B cell (primary cell): ENCODE results near the gene BLID. TPM values are rescaled to one million over a fixed set of nuclear protein-coding genes. Genes with fewer than 3 reads are reported as not detected.

Experiments used
- ATAC-seq: fragments of 200-7000 bp; cut with Tn5 transposase; one replicate; pipeline ENCODE4 v1.10.0; 2021; ENCODE audit warnings: low read depth, mild to moderate bottlenecking, moderate number of reproducible peaks, moderate library complexity
- CTCF ChIA-PET: fragments of 350-600 bp; sonication (Branson Sonifier 250); formaldehyde crosslinking; loops from one replicate; lab custom pipeline; 2021; ENCODE audit warnings: antibody characterized with exemption, inconsistent platforms; lab: Charles Lee
- POLR2A ChIA-PET: fragments of 350-600 bp; sonication (Branson Sonifier 250); formaldehyde crosslinking; loops from one replicate; lab custom pipeline; 2021; ENCODE audit warnings: antibody characterized with exemption; lab: Charles Lee
- DNase-seq: peaks from one replicate; pipeline ENCODE4 v3.0.0; 2013
- H2AFZ ChIP-seq: 2 replicates; pipeline ENCODE4 v1.6.1; 2012; ENCODE audit warnings: mild to moderate bottlenecking, low read depth, low read length; ENCODE audit not compliant: insufficient read depth, poor library complexity, severe bottlenecking
- H3K27ac ChIP-seq, 2 donors: 1 replicate in 1 of 2; 2 replicates in 1 of 2; pipeline ENCODE4 v1.5.1; 2012 to 2013; ENCODE audit warnings: low read length in 2 of 2, mild to moderate bottlenecking in 2 of 2, moderate library complexity in 1 of 2
- H3K27me3 ChIP-seq, 4 experiments: fragments of 200-600 bp in 1 of 4; sonication (generic) in 1 of 4; replicated peaks in 1 of 4; 1 replicate in 2 of 4; 2 replicates in 2 of 4; pipeline versions ENCODE4 v1.6.1 to v1.7.0; 2013 to 2016; ENCODE audit warnings: low read length in 3 of 4, mild to moderate bottlenecking in 2 of 4, mixed read lengths in 1 of 4, moderate library complexity in 1 of 4; ENCODE audit not compliant: insufficient read depth in 4 of 4, control insufficient read depth in 3 of 4; ENCODE audit errors: control extremely low read depth in 1 of 4
- H3K36me3 ChIP-seq, 2 experiments: replicated peaks in 1 of 2; 1 replicate in 1 of 2; 2 replicates in 1 of 2; pipeline versions ENCODE4 v1.6.1 to v1.7.1; 2013; ENCODE audit warnings: low read length in 1 of 2; ENCODE audit not compliant: insufficient read depth in 2 of 2, control insufficient read depth in 1 of 2; ENCODE audit errors: control extremely low read depth in 1 of 2, extremely low read depth in 1 of 2
- H3K4me1 ChIP-seq, 2 donors: fragments of 200-600 bp in 1 of 2; sonication (generic) in 1 of 2; 1 replicate in 1 of 2; 2 replicates in 1 of 2; pipeline versions ENCODE4 v1.5.1 to v1.6.1; 2013 to 2017; ENCODE audit warnings: low read length in 2 of 2; ENCODE audit not compliant: control insufficient read depth in 2 of 2, insufficient read depth in 2 of 2
- H3K4me2 ChIP-seq: replicated peaks from 2 replicates; pipeline ENCODE3; 2012; ENCODE audit warnings: mild to moderate bottlenecking, low read depth, low read length; ENCODE audit not compliant: poor library complexity, severe bottlenecking
- H3K4me3 ChIP-seq, 5 experiments: fragments of 200-600 bp in 1 of 5; sonication (generic) in 1 of 5; 1 replicate in 3 of 5; 2 replicates in 2 of 5; pipeline versions ENCODE4 v1.5.1 to v1.7.0; 2011 to 2016; ENCODE audit warnings: low read length in 4 of 5, mild to moderate bottlenecking in 4 of 5, low read depth in 2 of 5, control low read depth in 1 of 5, moderate library complexity in 1 of 5; ENCODE audit not compliant: insufficient read depth in 1 of 5; ENCODE audit errors: control extremely low read depth in 1 of 5, extremely low read depth in 1 of 5
- H3K79me2 ChIP-seq: fragments of 200-600 bp; sonication (generic); one replicate; pipeline ENCODE4 v1.6.0; 2016; ENCODE audit warnings: low read length; ENCODE audit not compliant: control insufficient read depth, insufficient read depth
- H3K9ac ChIP-seq: fragments of 200-600 bp; sonication (generic); 2 replicates; pipeline ENCODE4 v1.6.1; 2017; ENCODE audit warnings: mild to moderate bottlenecking, low read length, moderate library complexity
- H3K9me3 ChIP-seq, 3 donors: one replicate each; pipeline versions ENCODE4 v1.6.1 to v1.7.1; 2013; ENCODE audit warnings: low read length in 2 of 3; ENCODE audit not compliant: control insufficient read depth in 2 of 3, insufficient read depth in 1 of 3; ENCODE audit errors: control extremely low read depth in 1 of 3
- H4K20me1 ChIP-seq: 2 replicates; pipeline ENCODE4 v1.6.0; 2012; ENCODE audit warnings: mild to moderate bottlenecking, low read length; ENCODE audit not compliant: insufficient read depth, control insufficient read depth, poor library complexity, severe bottlenecking
- H3K27ac Mint-ChIP-seq: one replicate; pipeline ENCODE4 v1.8.0; 2021; ENCODE audit warnings: mixed read lengths
- H3K27me3 Mint-ChIP-seq: one replicate; pipeline ENCODE4 v1.8.0; 2021; ENCODE audit warnings: mixed read lengths
- H3K4me1 Mint-ChIP-seq: one replicate; pipeline ENCODE4 v1.8.0; 2021; ENCODE audit warnings: mixed read lengths
- H3K4me3 Mint-ChIP-seq: one replicate; pipeline ENCODE4 v1.8.0; 2021; ENCODE audit warnings: mixed read lengths
- H3K9me3 Mint-ChIP-seq: one replicate; pipeline ENCODE4 v1.8.0; 2022; ENCODE audit warnings: mixed read lengths; ENCODE audit not compliant: insufficient read depth
- EZH2 ChIP-seq: IDR thresholded peaks from 2 replicates; pipeline ENCODE4 v1.6.1; 2012; ENCODE audit warnings: borderline replicate concordance, low read depth, mild to moderate bottlenecking, moderate library complexity, low read length; ENCODE audit not compliant: insufficient read depth, poor library complexity, severe bottlenecking
- WGBS: methylation state at CpG from one replicate; pipeline ENCODE4 v1.1.5; 2013; ENCODE audit warnings: missing lambda C conversion rate; ENCODE audit not compliant: insufficient coverage; 5-methylcytosine and 5-hydroxymethylcytosine counted together
- intact Hi-C: fragments of 100-400 bp; cut with micrococcal nuclease; formaldehyde crosslinking; loops from one replicate; pipeline ENCODE4 v1.10.0; 2022
- polyA plus RNA-seq: library from polyadenylated mRNA; depleted of rRNA; stranded (reverse); fragments of >200 nt; gene quantifications from 2 replicates; pipeline ENCODE4 v1.2.3, GENCODE V29; 2012
- total RNA-seq, 2 donors: library from RNA; stranded (reverse); fragments of 120-200 nt in 1 of 2; gene quantifications; 1 replicate in 1 of 2; 2 replicates in 1 of 2; pipeline versions ENCODE4 v1.2.3 to v1.2.4, GENCODE V29; 2013 to 2022
- TF ChIP-seq, protein P1 (sequence below): fragments of 200-600 bp; IDR thresholded peaks from one replicate; pipeline ENCODE4 v1.8.0; 2022; ENCODE audit warnings: antibody characterized with exemption, mild to moderate bottlenecking

BLID gene
- total and polyA plus RNA-seq, 2 donors (not counting 1 experiment from before 2014, with no cell fraction given): not detected

DNA sequence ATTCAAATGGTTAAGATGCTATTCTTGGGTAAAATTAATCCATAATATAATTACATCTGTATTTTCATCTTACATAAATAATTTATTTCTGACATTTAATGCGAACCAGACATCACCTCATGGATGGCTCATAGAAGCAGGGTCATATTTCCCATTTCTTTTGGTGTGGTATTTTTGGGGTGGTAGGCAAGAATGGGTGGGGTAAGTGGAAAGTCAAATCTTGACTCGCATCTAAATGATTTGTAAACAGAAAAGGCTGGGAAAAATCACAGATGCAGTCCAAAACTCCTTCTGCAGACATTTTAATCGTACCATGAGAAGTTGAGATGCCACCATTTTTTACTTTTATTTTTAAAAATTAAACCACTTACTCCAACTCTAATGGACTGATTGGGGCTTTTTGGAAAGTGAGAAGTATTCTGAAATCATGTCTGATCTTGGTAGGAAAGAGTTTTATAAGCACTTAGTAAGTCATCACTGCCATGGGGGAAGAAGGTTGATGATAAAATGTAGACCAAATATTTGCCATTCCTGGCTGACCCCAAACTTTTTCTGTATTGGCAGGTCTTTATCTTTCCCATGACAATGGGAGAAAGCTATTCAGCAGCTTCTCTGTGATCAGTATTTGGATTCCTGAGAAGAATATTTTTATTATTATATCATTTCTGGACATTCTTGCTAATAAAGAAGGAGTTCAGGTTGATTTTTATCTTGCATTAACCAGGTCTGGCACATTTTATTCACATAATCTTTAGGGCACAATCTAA lies 47.2 kb upstream of the BLID start:
- no peak overlapping the region for H2AFZ ChIP-seq
- H4K20me1 ChIP-seq: no peaks in the 10 kb centered on the region
- intact Hi-C loops: no loop called here
- DNase-seq (no peak), ATAC-seq (no peak)
- no CpG with 5 or more reads among the region's 3 CpGs for WGBS
- no peak for TF ChIP-seq EZH2
- TF ChIP-seq, protein P1, sequence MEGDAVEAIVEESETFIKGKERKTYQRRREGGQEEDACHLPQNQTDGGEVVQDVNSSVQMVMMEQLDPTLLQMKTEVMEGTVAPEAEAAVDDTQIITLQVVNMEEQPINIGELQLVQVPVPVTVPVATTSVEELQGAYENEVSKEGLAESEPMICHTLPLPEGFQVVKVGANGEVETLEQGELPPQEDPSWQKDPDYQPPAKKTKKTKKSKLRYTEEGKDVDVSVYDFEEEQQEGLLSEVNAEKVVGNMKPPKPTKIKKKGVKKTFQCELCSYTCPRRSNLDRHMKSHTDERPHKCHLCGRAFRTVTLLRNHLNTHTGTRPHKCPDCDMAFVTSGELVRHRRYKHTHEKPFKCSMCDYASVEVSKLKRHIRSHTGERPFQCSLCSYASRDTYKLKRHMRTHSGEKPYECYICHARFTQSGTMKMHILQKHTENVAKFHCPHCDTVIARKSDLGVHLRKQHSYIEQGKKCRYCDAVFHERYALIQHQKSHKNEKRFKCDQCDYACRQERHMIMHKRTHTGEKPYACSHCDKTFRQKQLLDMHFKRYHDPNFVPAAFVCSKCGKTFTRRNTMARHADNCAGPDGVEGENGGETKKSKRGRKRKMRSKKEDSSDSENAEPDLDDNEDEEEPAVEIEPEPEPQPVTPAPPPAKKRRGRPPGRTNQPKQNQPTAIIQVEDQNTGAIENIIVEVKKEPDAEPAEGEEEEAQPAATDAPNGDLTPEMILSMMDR: no peak
- no peak overlapping the region for H3K4me2 ChIP-seq
- CTCF ChIA-PET: no interaction called here
- peaks cover 0 to 3% (median 0%) of the 10 kb centered on the region in 4 experiments for H3K27me3 ChIP-seq
- Mint-ChIP-seq H3K27me3 (peaks cover 14% of the 10 kb centered on the region), H3K27ac (no peak overlapping the region), H3K9me3 (no peaks in the 10 kb centered on the region), H3K4me1 (no peaks in the 10 kb centered on the region), H3K4me3 (no peak overlapping the region)
- no peak overlapping the region for H3K27ac ChIP-seq
- H3K79me2 ChIP-seq: no peaks in the 10 kb centered on the region
- H3K9me3 ChIP-seq: no peaks in the 10 kb centered on the region
- no peaks in the 10 kb centered on the region for H3K4me1 ChIP-seq
- H3K36me3 ChIP-seq: no peaks in the 10 kb centered on the region
- POLR2A ChIA-PET: no interaction called here
- no peak overlapping the region for H3K4me3 ChIP-seq
- no peak overlapping the region for H3K9ac ChIP-seq

GRCh38 chr11:122162095-122162494 lies 46.1 kb upstream of the BLID start:
- POLR2A ChIA-PET: no interaction called here
- no peak for DNase-seq

More at GRCh38 chr11:122162095-122162494, 46.1 kb upstream of the BLID start:
- CTCF ChIA-PET: no interaction called here
- WGBS: no CpG with 5 or more reads among the region's 2 CpGs
- no peak for TF ChIP-seq EZH2
- TF ChIP-seq, protein P1: no peak
- Mint-ChIP-seq H3K27ac (no peak overlapping the region), H3K9me3 (no peaks in the 10 kb centered on the region), H3K4me3 (no peak overlapping the region), H3K4me1 (peaks cover 9% of the 10 kb centered on the region), H3K27me3 (peaks cover 7% of the 10 kb centered on the region)
- no peaks in the 10 kb centered on the region for H3K9me3 ChIP-seq
- H3K9ac ChIP-seq: no peak overlapping the region
- no peaks in the 10 kb centered on the region for H3K36me3 ChIP-seq
- H3K79me2 ChIP-seq: no peaks in the 10 kb centered on the region
- intact Hi-C loops: no loop called here
- no peak overlapping the region for H3K4me2 ChIP-seq
- ATAC-seq: no peak
- H3K4me3 ChIP-seq: no peak overlapping the region
- H4K20me1 ChIP-seq: no peaks in the 10 kb centered on the region
- H3K27ac ChIP-seq: no peak overlapping the region
- peaks cover 0 to 3% (median under 1%) of the 10 kb centered on the region in 4 experiments for H3K27me3 ChIP-seq
- peaks cover under 1% of the 10 kb centered on the region in 2 donors for H3K4me1 ChIP-seq
- no peak overlapping the region for H2AFZ ChIP-seq
